Kidney epithelial cell (primary cell): ENCODE results near the gene RPL39. TPM values are rescaled to one million over a fixed set of nuclear protein-coding genes. Genes with fewer than 3 reads are reported as not detected.
"Not testable (repeated sequence)": the region's sequence is repeated elsewhere in the genome, so short reads cannot be mapped to it uniquely, and the experiment has no call there.

Experiments used
- DNase-seq: peaks from one replicate; pipeline ENCODE4 v3.0.0-alpha.2; 2010; ENCODE audit warnings: low read depth
- H3K27me3 ChIP-seq: 2 replicates; pipeline ENCODE4 v1.6.0; 2011; ENCODE audit warnings: low read length; ENCODE audit not compliant: control insufficient read depth, insufficient read depth
- H3K36me3 ChIP-seq: 2 replicates; pipeline ENCODE4 v1.5.1; 2011; ENCODE audit warnings: low read length; ENCODE audit not compliant: control insufficient read depth, insufficient read depth
- H3K4me3 ChIP-seq: 2 replicates; pipeline ENCODE4 v1.5.1; 2011; ENCODE audit warnings: low read depth, mild to moderate bottlenecking, control low read depth, low read length
- total RNA-seq: library from RNA; depleted of rRNA; stranded (reverse); fragments of >200 nt; gene quantifications from 2 replicates; pipeline ENCODE4 v1.2.3, GENCODE V29; 2015
- TF ChIP-seq, protein P1 (sequence below): IDR thresholded peaks from 2 replicates; pipeline ENCODE4 v1.5.1; 2011; ENCODE audit warnings: mild to moderate bottlenecking, moderate library complexity, low read length, control low read depth, inconsistent platforms; ENCODE audit not compliant: insufficient read depth, poor library complexity, severe bottlenecking

RPL39 gene
- total RNA-seq, 1 donor from 2014 or later = 9,048 TPM

DNA sequence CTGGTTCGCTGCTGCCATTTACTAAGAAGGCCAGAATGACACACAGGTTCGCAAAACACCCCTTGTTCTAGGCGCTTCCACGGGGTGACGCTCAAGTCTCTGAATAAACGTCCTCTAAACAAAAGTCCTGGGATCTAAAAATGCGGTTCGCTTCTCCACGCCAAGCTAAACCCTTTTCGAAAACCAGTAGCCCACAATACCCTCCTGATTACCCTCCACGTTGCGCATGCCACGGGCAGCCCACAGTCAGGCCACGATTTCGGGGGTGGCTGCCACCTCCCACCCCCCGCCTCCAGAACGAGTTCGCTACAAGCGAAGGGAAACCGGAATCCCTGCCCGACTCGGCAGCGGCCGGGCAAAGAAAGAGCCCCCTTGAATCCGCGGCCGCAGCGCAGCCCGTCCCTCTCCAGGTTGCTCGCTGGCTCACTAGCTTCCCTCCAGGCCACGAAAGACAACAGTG is 423 bp downstream of the RPL39 start:
- H3K4me3 ChIP-seq = peak overlapping the region; percentile 65
- H3K36me3 ChIP-seq = no peaks in the 10 kb centered on the region
- TF ChIP-seq, protein P1, sequence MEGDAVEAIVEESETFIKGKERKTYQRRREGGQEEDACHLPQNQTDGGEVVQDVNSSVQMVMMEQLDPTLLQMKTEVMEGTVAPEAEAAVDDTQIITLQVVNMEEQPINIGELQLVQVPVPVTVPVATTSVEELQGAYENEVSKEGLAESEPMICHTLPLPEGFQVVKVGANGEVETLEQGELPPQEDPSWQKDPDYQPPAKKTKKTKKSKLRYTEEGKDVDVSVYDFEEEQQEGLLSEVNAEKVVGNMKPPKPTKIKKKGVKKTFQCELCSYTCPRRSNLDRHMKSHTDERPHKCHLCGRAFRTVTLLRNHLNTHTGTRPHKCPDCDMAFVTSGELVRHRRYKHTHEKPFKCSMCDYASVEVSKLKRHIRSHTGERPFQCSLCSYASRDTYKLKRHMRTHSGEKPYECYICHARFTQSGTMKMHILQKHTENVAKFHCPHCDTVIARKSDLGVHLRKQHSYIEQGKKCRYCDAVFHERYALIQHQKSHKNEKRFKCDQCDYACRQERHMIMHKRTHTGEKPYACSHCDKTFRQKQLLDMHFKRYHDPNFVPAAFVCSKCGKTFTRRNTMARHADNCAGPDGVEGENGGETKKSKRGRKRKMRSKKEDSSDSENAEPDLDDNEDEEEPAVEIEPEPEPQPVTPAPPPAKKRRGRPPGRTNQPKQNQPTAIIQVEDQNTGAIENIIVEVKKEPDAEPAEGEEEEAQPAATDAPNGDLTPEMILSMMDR = no peak
- no peak for DNase-seq
- H3K27me3 ChIP-seq = no peaks in the 10 kb centered on the region

DNA sequence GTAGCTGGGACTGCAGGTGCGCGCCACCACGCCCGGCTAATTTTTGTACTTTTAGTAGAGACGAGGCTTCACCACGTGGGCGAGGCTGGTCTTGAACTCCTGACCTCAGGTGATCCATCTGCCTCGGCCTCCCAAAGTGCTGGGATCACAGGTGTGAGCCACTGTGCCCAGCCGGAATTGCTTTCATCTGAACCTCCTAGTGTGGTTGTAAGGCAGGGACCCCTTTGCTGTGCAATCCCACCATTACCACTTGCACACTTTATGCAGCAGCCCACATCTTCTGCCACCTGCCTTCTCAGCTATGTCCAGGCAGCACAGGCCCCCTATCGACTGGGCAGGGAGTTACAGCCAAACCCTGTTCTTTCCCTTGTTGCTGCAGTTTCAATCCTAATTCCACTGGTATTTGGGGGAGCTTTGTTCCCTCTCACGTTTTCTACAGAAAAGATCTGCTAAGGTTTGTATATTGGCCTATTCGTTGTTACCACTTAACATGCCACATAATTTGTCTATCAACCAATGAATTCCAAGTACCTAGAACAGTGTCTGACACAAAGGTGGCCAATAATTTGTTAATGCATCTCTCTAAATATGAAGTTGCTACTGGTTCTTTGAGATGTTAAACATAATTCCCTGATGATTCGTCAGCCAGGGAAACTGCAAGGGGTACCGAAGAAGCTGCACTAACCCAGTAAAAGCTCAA is 6.5 kb downstream of the RPL39 start:
- H3K27me3 ChIP-seq = no peaks in the 10 kb centered on the region
- no peaks in the 10 kb centered on the region for H3K36me3 ChIP-seq
- H3K4me3 ChIP-seq = no peak overlapping the region
- TF ChIP-seq, protein P1 = peak; percentile 44
- DNase-seq = no peak

DNA sequence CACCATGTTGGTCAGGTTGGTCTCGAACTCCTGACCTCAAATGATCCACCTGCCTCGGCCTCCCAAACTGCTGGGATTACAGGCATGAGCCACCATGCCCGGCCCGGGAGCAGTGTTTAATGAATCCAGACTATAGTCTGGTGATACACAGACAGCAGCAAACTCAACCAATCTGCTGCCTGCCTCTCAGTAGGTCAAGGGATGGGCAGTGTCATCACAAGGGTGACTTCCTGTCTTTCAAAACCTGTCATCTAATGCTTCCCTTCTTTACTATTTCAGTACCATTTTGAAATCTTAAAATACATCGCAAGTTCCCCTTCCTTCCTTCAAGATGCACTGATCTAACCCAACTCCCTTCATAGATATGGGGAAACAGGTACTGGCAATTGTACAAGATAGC is 8.4 kb downstream of the RPL39 start:
- no peak for DNase-seq

DNA sequence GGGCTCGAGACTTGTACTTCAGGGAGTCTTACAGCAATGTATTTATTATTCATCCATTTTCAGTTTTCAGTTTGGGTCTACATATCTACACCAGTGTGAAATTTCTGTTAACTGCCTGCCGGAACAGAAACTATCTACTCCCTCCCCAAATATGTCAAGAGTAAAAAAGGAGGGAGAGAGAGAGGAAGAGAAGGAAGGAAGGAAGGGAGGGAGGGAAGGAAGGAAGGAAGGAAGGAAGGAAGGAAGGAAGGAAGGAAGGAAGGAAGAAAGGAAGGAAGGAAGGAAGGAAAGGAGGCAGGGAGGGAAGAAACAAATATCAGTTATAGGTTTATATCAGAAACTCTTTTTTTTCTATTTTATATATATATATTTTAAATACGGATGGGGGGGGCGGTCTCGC is 12.6 kb downstream of the RPL39 start:
- no peaks in the 10 kb centered on the region for H3K36me3 ChIP-seq
- H3K4me3 ChIP-seq = no peak overlapping the region
- TF ChIP-seq, protein P1 = no peak
- DNase-seq = no peak
- H3K27me3 ChIP-seq = no peaks in the 10 kb centered on the region

More for the DNA sequence above, 8.4 kb downstream of the RPL39 start:
- no peak overlapping the region for H3K4me3 ChIP-seq
- no peaks in the 10 kb centered on the region for H3K36me3 ChIP-seq
- H3K27me3 ChIP-seq = no peaks in the 10 kb centered on the region
- TF ChIP-seq, protein P1 = no peak

DNA sequence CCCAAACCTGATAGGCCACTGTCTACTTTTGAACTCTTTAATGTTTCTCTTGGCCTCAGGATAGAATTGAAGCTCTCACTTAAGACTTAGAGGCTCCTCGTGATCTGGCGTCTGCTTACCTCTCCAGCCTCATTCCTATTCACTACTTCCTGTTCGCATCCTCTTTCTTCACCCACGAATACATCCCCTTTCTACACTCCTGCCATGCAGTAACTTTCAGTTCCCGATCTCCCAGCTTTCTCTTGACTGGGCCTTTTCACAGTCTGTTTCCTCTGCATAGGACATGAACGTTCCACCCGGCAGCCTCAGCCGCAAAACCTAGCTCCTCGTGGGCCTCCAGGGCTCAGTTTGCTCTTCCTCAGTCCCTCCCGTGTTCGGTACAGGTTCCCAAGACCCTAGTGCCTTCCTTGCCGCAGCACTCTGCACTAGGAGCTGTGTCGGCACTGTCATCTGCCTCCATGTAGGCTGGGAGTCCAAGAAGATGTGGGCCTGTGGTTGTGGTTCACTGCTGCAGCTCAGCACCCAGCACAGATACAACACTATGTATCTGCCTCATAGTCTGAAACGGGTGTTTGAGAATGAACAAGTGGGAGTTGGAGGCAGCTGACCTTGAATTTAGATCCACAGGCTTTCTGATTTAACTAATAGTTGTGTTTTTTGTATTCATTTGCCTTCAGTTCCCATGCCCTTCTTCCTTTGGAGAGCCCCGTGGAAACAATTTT is 15.8 kb downstream of the RPL39 start:
- Histone ChIP-seq H3K27me3 (no peaks in the 10 kb centered on the region), H3K4me3 (no peak overlapping the region), H3K36me3 (no peaks in the 10 kb centered on the region)
- no peak for DNase-seq
- TF ChIP-seq, protein P1 = no peak

DNA sequence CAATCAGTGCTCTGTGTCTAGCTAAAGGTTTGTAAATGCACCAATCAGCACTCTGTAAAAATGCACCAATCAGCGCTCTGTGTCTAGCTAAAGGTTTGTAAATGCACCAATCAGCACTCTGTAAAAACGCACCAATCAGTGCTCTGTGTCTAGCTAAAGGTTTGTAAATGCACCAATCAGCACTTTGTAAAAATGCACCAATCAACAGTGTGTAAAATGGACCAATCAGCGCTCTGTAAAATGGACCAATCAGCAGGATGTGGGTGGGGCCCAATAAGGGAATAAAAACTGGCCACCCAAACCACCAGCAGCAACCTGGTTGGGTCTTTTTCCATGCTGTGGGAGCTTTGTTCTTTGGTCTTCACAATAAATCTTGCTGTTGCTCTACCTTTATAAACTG is 22.0 kb downstream of the RPL39 start:
- not testable (repeated sequence) for H3K36me3 ChIP-seq, H3K4me3 ChIP-seq, DNase-seq, H3K27me3 ChIP-seq

DNA sequence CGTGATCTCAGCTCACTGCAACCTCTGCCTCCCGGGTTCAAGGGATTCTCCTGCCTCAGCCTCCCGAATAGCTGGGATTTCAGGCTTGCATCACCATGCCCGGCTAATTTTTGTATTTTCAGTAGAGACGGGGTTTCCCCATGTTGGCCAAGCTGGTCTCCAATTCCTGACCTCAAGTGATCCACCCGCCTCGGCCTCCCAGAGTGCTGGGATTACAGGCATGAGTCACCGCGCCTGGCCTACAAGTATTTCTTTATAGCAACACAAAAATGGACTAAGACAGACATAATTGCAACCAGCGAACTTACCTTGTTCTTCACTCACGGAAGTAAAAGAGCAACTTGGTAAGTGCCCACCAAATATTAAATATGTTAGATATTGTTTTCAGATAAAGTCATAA is 23.0 kb downstream of the RPL39 start:
- H3K4me3 ChIP-seq, H3K36me3 ChIP-seq, H3K27me3 ChIP-seq, DNase-seq: not testable (repeated sequence)
